Heart left ventricle (tissue), 16 donors: ENCODE measurements around the gene FAM120B. TPM values are rescaled to one million over a fixed set of nuclear protein-coding genes. Genes with fewer than 3 reads are reported as not detected.
"Not testable (repeated sequence)": the region's sequence is repeated elsewhere in the genome, so short reads cannot be mapped to it uniquely, and the experiment has no call there.

Experiments used
- ATAC-seq, 4 donors: fragments of 200-7000 bp; cut with Tn5 transposase; one replicate each; pipeline ENCODE4 v1.9.1; 2020 to 2022; ENCODE audit warnings: moderate library complexity in 4 of 4, mild to moderate bottlenecking in 3 of 4, moderate number of reproducible peaks in 1 of 4
- DNase-seq, 5 donors: peaks; one replicate each; pipeline ENCODE4 v3.0.0-alpha.2; 2020
- H3K27ac ChIP-seq, 12 donors: fragments of 200-600 bp; sonication (generic) in 4 of 12; one replicate each; pipeline versions ENCODE4 v1.5.0 to v1.8.0; 2016 to 2022; ENCODE audit warnings: mild to moderate bottlenecking in 2 of 12
- H3K27me3 ChIP-seq, 9 donors: fragments of 200-600 bp; sonication (generic) in 2 of 9; one replicate each; pipeline versions ENCODE4 v1.5.1 to v1.8.0; 2016 to 2022; ENCODE audit warnings: mild to moderate bottlenecking in 3 of 9
- H3K36me3 ChIP-seq, 9 donors: fragments of 200-600 bp; sonication (generic) in 2 of 9; one replicate each; pipeline versions ENCODE4 v1.5.0 to v1.8.0; 2018 to 2022; ENCODE audit warnings: mild to moderate bottlenecking in 2 of 9
- H3K4me1 ChIP-seq, 12 donors: fragments of 200-600 bp; sonication (generic) in 4 of 12; one replicate each; pipeline versions ENCODE4 v1.5.0 to v1.8.0; 2016 to 2022; ENCODE audit warnings: mild to moderate bottlenecking in 3 of 12
- H3K4me3 ChIP-seq, 12 donors: fragments of 200-600 bp; sonication (generic) in 4 of 12; one replicate each; pipeline versions ENCODE4 v1.5.0 to v1.8.0; 2017 to 2022; ENCODE audit warnings: mild to moderate bottlenecking in 9 of 12, moderate library complexity in 4 of 12
- H3K9me3 ChIP-seq, 12 donors: fragments of 200-600 bp; sonication (generic) in 4 of 12; one replicate each; pipeline versions ENCODE4 v1.5.0 to v1.8.0; 2016 to 2022; ENCODE audit warnings: mild to moderate bottlenecking in 1 of 12
- CTCF ChIP-seq, 12 donors: fragments of 200-600 bp; sonication (generic) in 4 of 12; IDR thresholded peaks; one replicate each; pipeline versions ENCODE4 v1.5.0 to v1.8.0; 2018 to 2022; ENCODE audit warnings: antibody characterized with exemption in 12 of 12, mild to moderate bottlenecking in 5 of 12
- POLR2A ChIP-seq, 2 donors: fragments of 450-650 bp; IDR thresholded peaks; one replicate each; pipeline ENCODE4 v1.6.1; 2017; ENCODE audit warnings: antibody characterized with exemption in 2 of 2, mild to moderate bottlenecking in 2 of 2, moderate library complexity in 2 of 2
- WGBS, 4 donors: extraction: QIAGEN DNeasy Blood & Tissue Kit in 2 of 4; methylation state at CpG; one replicate each; pipeline versions ENCODE4 v1.1.5 to v1.1.7; 2013 to 2018; 5-methylcytosine and 5-hydroxymethylcytosine counted together
- intact Hi-C, 10 donors: fragments of 100-400 bp; cut with DNase I; formaldehyde crosslinking; loops; one replicate each; pipeline versions ENCODE4 v1.11.1 to v1.14.2; 2022
- polyA plus RNA-seq, 2 donors: library from polyadenylated mRNA; stranded (reverse); fragments of 200-250 nt; gene quantifications; one replicate each; pipeline ENCODE4 v1.2.3, GENCODE V29; 2013
- total RNA-seq, 9 donors: library from RNA; depleted of rRNA in 2 of 9; stranded (reverse); fragments of >200 nt in 2 of 9; fragmentation: NEBNext Ultra II Directional in 3 of 9; extraction: Animal tissue kit (Norgen Biotek cat#: 25700) in 3 of 9; gene quantifications; one replicate each; pipeline versions ENCODE4 v1.1.0 to v1.2.4, GENCODE V29; 2016 to 2023
- donor health status: ischemic (EF 13 %, LVEDD 7.1; RV severe dilation, severe dysfunction).
- donor health status: healthy with polysubstance abuse.
- donor health status: DM: no; HTN: yes; CAD: no.
- donor health status: DM: no; HTN: no; CAD: no.
- donor health status: ischemic (EF 25% LVEDD 6.9; RV normal size, moderate dysfunction).
- donor health status: ischemic (EF 25% LVEDD 5.7; RV mildly dilated, moderate dysfunction).
- donor health status: healthy.
- donor health status: DM: yes; HTN: yes; CAD: no.
- donor health status: ischemic (EF 35%, LVEDD 5.7; RV mildly dilated, moderate dysfunction).
- donor health status: nonischemic (EF 11% LVEDD 7.7; RV severe dilation, severe dysfunction).
- donor health status: DM: yes; HTN: yes; CAD: no.
- donor health status: PGD.
- donor health status: ischemic (EF 29% LVEDD 5.4; RV normal size, mild dysfunction).
- donor health status: nonischemic (EF 23%, LVEDD 6.1; RV moderate dilation, normal function).

The FAM120B gene
- total and polyA plus RNA-seq, 11 donors = 6.6 to 29.4 (median 18.5) TPM

DNA sequence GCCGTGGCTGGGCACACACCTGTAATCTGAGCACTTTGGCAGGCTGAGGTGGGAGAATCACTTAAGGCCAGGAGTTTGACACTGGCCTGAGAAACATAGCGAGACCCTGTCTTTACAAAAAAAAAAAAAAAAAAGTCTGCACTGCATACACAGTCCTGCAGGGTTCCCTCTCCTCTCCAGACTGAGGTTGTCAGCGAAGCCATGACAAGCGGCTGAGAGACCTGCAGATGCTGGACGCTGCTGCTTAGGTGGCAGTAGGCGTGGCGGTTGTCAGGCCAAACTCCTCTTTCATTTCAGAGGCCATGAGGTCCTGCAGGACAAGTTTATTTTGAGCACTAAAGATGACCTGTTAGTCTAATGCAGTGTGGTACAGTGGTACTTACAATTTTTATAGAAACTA is 86.5 kb downstream of the FAM120B start:
- no peak for TF ChIP-seq POLR2A (IDR thresholded peaks at IDR 0.05)
- no peak for TF ChIP-seq CTCF (IDR thresholded peaks at IDR 0.05)
- Histone ChIP-seq H3K4me3 (no peak overlapping the region), H3K27ac (no peak overlapping the region), H3K36me3 (peaks cover 3 to 99% (median 95%) of the 10 kb centered on the region in 9 donors), H3K4me1 (peaks cover 0 to 8% (median 4%) of the 10 kb centered on the region in 12 donors), H3K9me3 (no peaks in the 10 kb centered on the region), H3K27me3 (no peaks in the 10 kb centered on the region)
- DNase-seq = no peak
- intact Hi-C loops = no loop called here
- WGBS, 4 donors = 88 to 96% (median 93%) methylated on average over 7 of the region's 7 CpGs
- ATAC-seq = no peak

- H3K27ac ChIP-seq = no peak overlapping the region
- H3K9me3 ChIP-seq = no peaks in the 10 kb centered on the region
- no peak overlapping the region for H3K4me3 ChIP-seq
- WGBS, 4 donors = 96 to 99% (median 97%) methylated on average over 9 of the region's 9 CpGs
- peaks cover 3 to 94% (median 90%) of the 10 kb centered on the region in 9 donors for H3K36me3 ChIP-seq
- no peaks in the 10 kb centered on the region for H3K27me3 ChIP-seq
- H3K4me1 ChIP-seq = peaks cover 0 to 8% (median 4%) of the 10 kb centered on the region in 12 donors
- intact Hi-C loops = no loop called here
- ATAC-seq (no peak), DNase-seq (no peak)
- no peak for TF ChIP-seq CTCF (IDR thresholded peaks at IDR 0.05)
- TF ChIP-seq POLR2A (IDR thresholded peaks at IDR 0.05) = no peak
Measured at GRCh38 chr6:170393807-170394399, 87.3 kb downstream of the FAM120B start.

DNA sequence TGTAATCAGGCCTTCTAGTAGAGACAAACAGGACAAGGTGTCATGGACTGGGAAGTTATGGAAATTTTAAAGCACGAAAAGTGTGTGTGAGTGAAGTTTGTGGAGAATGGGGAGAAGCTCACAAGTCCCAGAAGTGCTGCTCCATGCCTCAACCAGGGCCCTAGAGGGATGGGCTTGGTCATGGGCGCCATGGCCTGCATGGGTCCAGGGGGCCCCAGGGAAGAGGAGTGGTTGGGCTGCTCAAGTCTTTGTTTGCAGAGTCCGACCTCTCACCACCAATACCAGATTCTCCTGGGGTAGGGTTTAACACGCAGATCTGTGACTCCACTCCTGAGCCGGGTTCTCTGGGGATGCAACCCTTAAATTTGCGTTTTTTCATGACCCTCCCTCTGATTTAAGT is 88.4 kb downstream of the FAM120B start:
- Histone ChIP-seq H3K36me3 (peaks cover 3 to 87% (median 82%) of the 10 kb centered on the region in 9 donors), H3K9me3 (no peaks in the 10 kb centered on the region), H3K27ac (no peak overlapping the region), H3K4me3 (no peak overlapping the region), H3K4me1 (peaks cover 0 to 4% (median 3%) of the 10 kb centered on the region in 12 donors), H3K27me3 (no peaks in the 10 kb centered on the region)
- DNase-seq (no peak), ATAC-seq (no peak)
- intact Hi-C loops = no loop called here
- no peak for TF ChIP-seq POLR2A (IDR thresholded peaks at IDR 0.05)
- no peak for TF ChIP-seq CTCF (IDR thresholded peaks at IDR 0.05)
- WGBS, 4 donors = 95 to 99% (median 96%) methylated on average over 6 of the region's 6 CpGs

DNA sequence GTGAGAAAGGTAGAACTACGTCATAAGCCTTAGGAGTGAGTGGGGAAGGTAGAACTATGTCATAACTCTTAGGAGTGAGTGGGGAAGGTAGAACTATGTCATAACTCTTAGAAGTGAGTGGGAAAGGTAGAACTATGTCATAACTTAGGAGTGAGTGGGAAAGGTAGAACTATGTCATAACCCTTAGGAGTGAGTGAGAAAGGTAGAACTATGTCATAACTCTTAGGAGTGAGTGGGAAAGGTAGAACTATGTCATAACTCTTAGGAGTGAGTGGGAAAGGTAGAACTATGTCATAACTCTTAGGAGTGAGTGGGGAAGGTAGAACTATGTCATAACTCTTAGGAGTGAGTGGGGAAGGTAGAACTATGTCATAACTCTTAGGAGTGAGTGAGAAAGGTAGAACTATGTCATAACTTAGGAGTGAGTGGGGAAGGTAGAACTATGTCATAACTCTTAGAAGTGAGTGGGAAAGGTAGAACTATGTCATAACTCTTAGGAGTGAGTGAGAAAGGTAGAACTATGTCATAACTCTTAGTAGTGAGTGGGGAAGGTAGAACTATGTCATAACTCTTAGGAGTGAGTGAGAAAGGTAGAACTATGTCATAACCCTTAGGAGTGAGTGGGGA is 92.3 kb downstream of the FAM120B start:
- 69 to 100% (median 88%) methylated on average over 1 of the region's 1 CpG for WGBS, 4 donors
- DNase-seq, H3K9me3 ChIP-seq, H3K4me1 ChIP-seq, H3K27me3 ChIP-seq, intact Hi-C loops, ATAC-seq, H3K4me3 ChIP-seq, H3K27ac ChIP-seq: not testable (repeated sequence)
- peaks cover 0 to 85% (median 76%) of the 10 kb centered on the region in 9 donors for H3K36me3 ChIP-seq

DNA sequence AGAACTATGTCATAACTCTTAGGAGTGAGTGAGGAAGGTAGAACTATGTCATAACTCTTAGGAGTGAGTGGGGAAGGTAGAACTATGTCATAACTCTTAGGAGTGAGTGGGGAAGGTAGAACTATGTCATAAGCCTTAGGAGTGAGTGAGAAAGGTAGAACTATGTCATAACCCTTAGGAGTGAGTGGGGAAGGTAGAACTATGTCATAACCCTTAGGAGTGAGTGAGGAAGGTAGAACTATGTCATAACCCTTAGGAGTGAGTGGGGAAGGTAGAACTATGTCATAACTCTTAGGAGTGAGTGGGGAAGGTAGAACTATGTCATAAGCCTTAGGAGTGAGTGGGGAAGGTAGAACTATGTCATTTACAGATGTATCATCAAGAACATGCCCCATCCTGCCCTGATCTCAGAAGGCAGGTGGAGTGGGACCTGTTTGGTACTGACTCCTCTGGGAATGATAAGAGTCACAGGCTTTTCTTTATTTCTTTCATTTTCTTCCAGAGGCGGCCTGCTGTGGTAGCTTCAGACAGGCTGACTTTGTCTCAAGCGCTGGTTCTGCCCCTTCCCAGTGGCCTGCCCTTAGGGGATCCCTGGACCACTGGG is 93.5 kb downstream of the FAM120B start:
- H3K27ac ChIP-seq, H3K4me1 ChIP-seq, ATAC-seq, DNase-seq, H3K4me3 ChIP-seq, intact Hi-C loops, H3K27me3 ChIP-seq, H3K9me3 ChIP-seq: not testable (repeated sequence)
- H3K36me3 ChIP-seq = peaks cover 0 to 87% (median 76%) of the 10 kb centered on the region in 9 donors
- 43 to 100% (median 69%) methylated on average over 2 of the region's 2 CpGs for WGBS, 4 donors
